SK-N-MC (cell line): ENCODE data around the gene MUSTN1.

Experiments
- EZH2 ChIP-seq: fragments of 200-600 bp; sonication (generic); IDR thresholded peaks from one replicate; pipeline ENCODE4 v1.6.1; 2017; ENCODE audit warnings: antibody characterized with exemption
- POLR2AphosphoS5 ChIP-seq: IDR thresholded peaks from 2 replicates; pipeline ENCODE4 v1.6.1; 2012; ENCODE audit warnings: mild to moderate bottlenecking, low read depth, low read length, borderline replicate concordance

DNA sequence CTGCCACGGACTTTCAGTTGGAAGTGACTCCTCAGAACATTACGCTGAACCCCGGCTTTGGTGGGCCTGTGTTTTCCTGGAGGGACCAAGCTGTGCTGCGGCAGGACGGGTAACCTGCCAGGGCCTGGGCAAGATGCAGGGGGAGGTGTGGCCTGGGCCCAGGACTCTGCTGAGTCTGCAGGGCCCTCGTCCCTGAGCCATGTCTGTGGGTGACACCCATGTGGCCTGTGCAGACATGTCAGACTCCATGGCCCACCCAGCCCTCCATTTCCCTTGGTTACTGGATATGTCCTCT, 45.1 kb downstream of the MUSTN1 start:
- TF ChIP-seq EZH2 (no peak), POLR2AphosphoS5 (no peak)
